ENCODE measurements around the gene PLB1.
A peak's percentile ranks its signal among the peaks of the same experiment; 100 is the strongest.

The PLB1 gene

GRCh38 chr2:28505361-28505760 lies 9.5 kb downstream of the PLB1 start:
- H3K4me1 ChIP-seq (ENCODE audit: low read length): peaks cover 13% of the 10 kb centered on the region
- H3K9me3 ChIP-seq (replicated peaks; ENCODE audit: insufficient read depth, low read length): no peaks in the 10 kb centered on the region
- no peak for DNase-seq
- no peak for TF ChIP-seq EZH2phosphoT487 (IDR thresholded peaks at IDR 0.05; ENCODE audit: low read length)
- no peak overlapping the region for H2AFZ ChIP-seq (ENCODE audit: low read length)
- H3K4me2 ChIP-seq (ENCODE audit: low read depth, low read length): no peak overlapping the region
- H3K27me3 ChIP-seq (replicated peaks; ENCODE audit: insufficient read depth, low read length): no peaks in the 10 kb centered on the region
- no peak overlapping the region for H3K9ac ChIP-seq (ENCODE audit: low read length)
- H3K4me3 ChIP-seq (ENCODE audit: low read length): no peak overlapping the region
- H3K36me3 ChIP-seq (replicated peaks; ENCODE audit: insufficient read depth, low read length): no peaks in the 10 kb centered on the region
- H3K9me2 ChIP-seq (replicated peaks; ENCODE audit: insufficient read depth, low read length): no peaks in the 10 kb centered on the region
- H3F3A ChIP-seq (ENCODE audit: insufficient read depth, low read length): no peaks in the 10 kb centered on the region
- no peaks in the 10 kb centered on the region for H4K20me1 ChIP-seq (ENCODE audit: insufficient read depth, low read length)
- no peaks in the 10 kb centered on the region for H3K79me2 ChIP-seq (ENCODE audit: low read length)
- H3K27ac ChIP-seq (ENCODE audit: low read length): no peak overlapping the region

GRCh38 chr2:28506112-28506910 lies 10.5 kb downstream of the PLB1 start:
- Histone ChIP-seq H3K27ac (ENCODE audit: low read length) (no peak overlapping the region), H3K27me3 (replicated peaks; ENCODE audit: insufficient read depth, low read length) (no peaks in the 10 kb centered on the region), H2AFZ (ENCODE audit: low read length) (no peak overlapping the region), H3K9me3 (replicated peaks; ENCODE audit: insufficient read depth, low read length) (no peaks in the 10 kb centered on the region), H3K79me2 (ENCODE audit: low read length) (no peaks in the 10 kb centered on the region), H3K4me1 (ENCODE audit: low read length) (peaks cover 13% of the 10 kb centered on the region), H4K20me1 (ENCODE audit: insufficient read depth, low read length) (no peaks in the 10 kb centered on the region), H3K4me2 (ENCODE audit: low read depth, low read length) (no peak overlapping the region), H3K4me3 (ENCODE audit: low read length) (no peak overlapping the region), H3F3A (ENCODE audit: insufficient read depth, low read length) (no peaks in the 10 kb centered on the region), H3K9ac (ENCODE audit: low read length) (no peak overlapping the region), H3K36me3 (replicated peaks; ENCODE audit: insufficient read depth, low read length) (no peaks in the 10 kb centered on the region), H3K9me2 (replicated peaks; ENCODE audit: insufficient read depth, low read length) (no peaks in the 10 kb centered on the region)
- no peak for TF ChIP-seq EZH2 (optimal IDR thresholded peaks at IDR 0.05; ENCODE audit: low read depth, low read length)
- TF ChIP-seq EZH2phosphoT487 (IDR thresholded peaks at IDR 0.05; ENCODE audit: low read length): no peak
- TF ChIP-seq, protein P1, sequence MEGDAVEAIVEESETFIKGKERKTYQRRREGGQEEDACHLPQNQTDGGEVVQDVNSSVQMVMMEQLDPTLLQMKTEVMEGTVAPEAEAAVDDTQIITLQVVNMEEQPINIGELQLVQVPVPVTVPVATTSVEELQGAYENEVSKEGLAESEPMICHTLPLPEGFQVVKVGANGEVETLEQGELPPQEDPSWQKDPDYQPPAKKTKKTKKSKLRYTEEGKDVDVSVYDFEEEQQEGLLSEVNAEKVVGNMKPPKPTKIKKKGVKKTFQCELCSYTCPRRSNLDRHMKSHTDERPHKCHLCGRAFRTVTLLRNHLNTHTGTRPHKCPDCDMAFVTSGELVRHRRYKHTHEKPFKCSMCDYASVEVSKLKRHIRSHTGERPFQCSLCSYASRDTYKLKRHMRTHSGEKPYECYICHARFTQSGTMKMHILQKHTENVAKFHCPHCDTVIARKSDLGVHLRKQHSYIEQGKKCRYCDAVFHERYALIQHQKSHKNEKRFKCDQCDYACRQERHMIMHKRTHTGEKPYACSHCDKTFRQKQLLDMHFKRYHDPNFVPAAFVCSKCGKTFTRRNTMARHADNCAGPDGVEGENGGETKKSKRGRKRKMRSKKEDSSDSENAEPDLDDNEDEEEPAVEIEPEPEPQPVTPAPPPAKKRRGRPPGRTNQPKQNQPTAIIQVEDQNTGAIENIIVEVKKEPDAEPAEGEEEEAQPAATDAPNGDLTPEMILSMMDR (IDR thresholded peaks at IDR 0.05; ENCODE audit: low read length): no peak
- DNase-seq: no peak

DNA sequence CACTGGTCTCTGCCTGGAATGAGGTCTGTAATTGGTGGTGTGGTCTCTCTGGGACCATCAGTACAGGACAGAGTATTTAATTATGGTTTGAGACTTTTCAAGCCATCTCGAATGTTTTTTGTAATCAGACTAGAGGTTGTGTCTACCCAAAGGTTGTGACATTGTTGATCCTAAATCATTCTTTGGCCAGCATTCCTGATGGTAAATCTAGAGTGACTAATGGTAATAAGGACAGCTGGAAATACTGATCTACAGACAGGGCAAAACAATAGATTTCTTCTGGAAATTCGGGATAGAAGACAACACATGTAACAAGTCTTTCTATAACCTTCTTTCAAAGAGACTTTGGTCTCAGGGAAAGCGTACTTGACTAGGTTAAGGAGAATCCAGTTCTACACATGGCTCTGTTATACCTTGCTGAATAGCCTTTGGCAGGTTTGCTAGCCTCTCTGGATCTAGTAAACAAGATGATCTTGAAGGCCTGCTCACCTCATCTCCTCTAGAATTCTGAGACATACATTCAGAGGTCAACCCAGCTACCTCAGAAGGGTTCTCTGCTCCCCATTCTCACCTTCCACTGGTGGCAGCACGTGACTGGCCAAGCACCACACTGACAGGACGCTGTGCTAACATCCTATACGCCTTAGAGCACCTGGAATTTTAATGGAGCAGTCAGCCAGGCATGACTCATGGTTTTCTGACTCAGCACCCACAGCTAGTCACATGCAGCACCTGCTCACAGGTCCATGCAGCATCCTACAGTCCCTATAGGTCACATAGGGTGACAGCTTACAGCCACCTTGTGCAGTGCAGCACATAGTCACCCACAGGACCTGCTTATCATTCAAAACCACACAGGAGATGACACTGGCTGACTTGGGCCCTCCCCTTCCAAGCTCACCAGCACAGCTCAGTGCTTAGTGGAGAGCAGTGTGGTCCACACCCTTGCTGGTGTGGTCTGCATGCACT lies 12.2 kb downstream of the PLB1 start:
- peak overlapping the region; percentile 52 for H2AFZ ChIP-seq (ENCODE audit: low read length)
- no peaks in the 10 kb centered on the region for H3K27me3 ChIP-seq (replicated peaks; ENCODE audit: insufficient read depth, low read length)
- H3K4me3 ChIP-seq (ENCODE audit: low read length): no peak overlapping the region
- H3F3A ChIP-seq (ENCODE audit: insufficient read depth, low read length): no peaks in the 10 kb centered on the region
- H3K36me3 ChIP-seq (replicated peaks; ENCODE audit: insufficient read depth, low read length): no peaks in the 10 kb centered on the region
- TF ChIP-seq, protein P1 (IDR thresholded peaks at IDR 0.05; ENCODE audit: low read length): no peak
- TF ChIP-seq EZH2phosphoT487 (IDR thresholded peaks at IDR 0.05; ENCODE audit: low read length) (no peak), EZH2 (optimal IDR thresholded peaks at IDR 0.05; ENCODE audit: low read depth, low read length) (no peak)
- DNase-seq: peak; percentile 45
- H3K4me2 ChIP-seq (ENCODE audit: low read depth, low read length): no peak overlapping the region; the same call in 1 of the 2 replicates
- no peaks in the 10 kb centered on the region for H4K20me1 ChIP-seq (ENCODE audit: insufficient read depth, low read length)
- H3K79me2 ChIP-seq (ENCODE audit: low read length): no peaks in the 10 kb centered on the region
- H3K9ac ChIP-seq (ENCODE audit: low read length): no peak overlapping the region
- H3K4me1 ChIP-seq (ENCODE audit: low read length): peaks cover 13% of the 10 kb centered on the region
- peak overlapping the region; percentile 30; the same call in 1 of the 2 replicates for H3K27ac ChIP-seq (ENCODE audit: low read length)
- no peaks in the 10 kb centered on the region for H3K9me3 ChIP-seq (replicated peaks; ENCODE audit: insufficient read depth, low read length)
- H3K9me2 ChIP-seq (replicated peaks; ENCODE audit: insufficient read depth, low read length): no peaks in the 10 kb centered on the region

Data from MM.1S (cell line).